ENCODE data around the gene ACVRL1. TPM values are rescaled to one million over a fixed set of nuclear protein-coding genes. Genes with fewer than 3 reads are reported as not detected.

The ACVRL1 gene
- total and polyA plus RNA-seq, 10 of the 15 experiments (the other 5 are each of a cell fraction or from before 2014, with no cell fraction given), result not detected

GRCh38 chr12:51924551-51925319 is 17.4 kb downstream of the ACVRL1 start:
- H3K4me3 ChIP-seq, result no peak overlapping the region
- no peaks in the 10 kb centered on the region for H3K27me3 ChIP-seq (replicated peaks in 1 of 2; ENCODE audit: control insufficient read depth in 2 of 2, insufficient read depth in 2 of 2, low read length in 1 of 2)
- no peak overlapping the region for H2AFZ ChIP-seq (ENCODE audit: control insufficient read depth, low read depth, low read length)
- ATAC-seq (peak; percentile 39), DNase-seq (ENCODE audit: low read depth, low spot score) (no peak), FAIRE-seq (peak; percentile 80)
- H3K36me3 ChIP-seq (ENCODE audit: control insufficient read depth in 2 of 2, insufficient read depth in 2 of 2, low read length in 1 of 2), result no peaks in the 10 kb centered on the region
- intact Hi-C loops (cut with micrococcal nuclease; ENCODE audit: unreplicated experiment), result no loop called here
- BruUV-seq (replicated peaks), result no TSS peak
- H3K4me1 ChIP-seq (ENCODE audit: control insufficient read depth, insufficient read depth, low read length), result peaks cover 35% of the 10 kb centered on the region
- WGBS (ENCODE audit: insufficient coverage, insufficient replicate concordance, low lambda C conversion rate, missing lambda C conversion rate), result 1% methylated on average over 5 of the region's 5 CpGs
- H3K9me3 ChIP-seq (replicated peaks; ENCODE audit: control insufficient read depth, insufficient read depth, low read length), result no peaks in the 10 kb centered on the region
- H3K9ac ChIP-seq (ENCODE audit: control insufficient read depth, insufficient read depth, low read length), result no peak overlapping the region
- no peak overlapping the region for H3K27ac ChIP-seq (ENCODE audit: control insufficient read depth, insufficient read depth)
- peak overlapping the region; percentile 54 for H3K4me2 ChIP-seq (ENCODE audit: control insufficient read depth, insufficient read depth)
- ChIA-PET POLR2A (interaction anchor here (0.6 kb wide), 1 partner anchor 442 kb away, joined by 3 read pairs; no protein-coding TSS in a partner anchor), RAD21 (ENCODE audit: unreplicated experiment) (no interaction called here), CTCF (interaction anchor here (0.7 to 1.4 kb wide), 3 partner anchors 47 to 195 kb away, joined by 3 to 6 read pairs (median 3); no protein-coding TSS in a partner anchor), SMC1A (ENCODE audit: uncharacterized antibody, unreplicated experiment) (interaction anchor here (0.8 kb wide), 1 partner anchor 53 kb away, joined by 3 read pairs; no protein-coding TSS in a partner anchor)
- no peaks in the 10 kb centered on the region for H4K20me1 ChIP-seq (ENCODE audit: control insufficient read depth, insufficient read depth)
- in situ Hi-C loops (cut with MboI), result no loop called here
- TF ChIP-seq RELA (IDR thresholded peaks at IDR 0.05; ENCODE audit: borderline replicate concordance, partially characterized antibody) (no peak), IKZF1 (conservative IDR thresholded peaks at IDR 0.05) (peak; percentile 74; the same call in 1 of the 2 replicates), POU2F2 (IDR thresholded peaks at IDR 0.05; ENCODE audit: borderline replicate concordance, low read depth, low read length) (peak; percentile 90; the same call in 2 of the 3 replicates), IKZF2 (IDR thresholded peaks at IDR 0.05) (peak; percentile 59 to 66; a peak in 3 of 4 replicates), BRCA1 (IDR thresholded peaks at IDR 0.05; ENCODE audit: low read depth, low read length) (no peak), TAF1 (IDR thresholded peaks at IDR 0.05; ENCODE audit: borderline replicate concordance, low read depth, low read length) (no peak), BCL11A (IDR thresholded peaks at IDR 0.05; ENCODE audit: low read depth, low read length) (no peak)
- no peaks in the 10 kb centered on the region for H3K79me2 ChIP-seq (ENCODE audit: control insufficient read depth, insufficient read depth, low read length)

All from GM12878 (cell line).